GM18909 (cell line): ENCODE results near the gene GPRC5D.

ENCODE experiments used
- ATAC-seq: cut with Tn5 transposase; IDR thresholded peaks from one replicate; pipeline ENCODE4 v1.9.1; 2021; ENCODE audit warnings: mild to moderate bottlenecking; ENCODE audit not compliant: unreplicated experiment, poor library complexity

Gene GPRC5D

GRCh38 chr12:12982331-12982730, 30.4 kb upstream of the GPRC5D start:
- ATAC-seq = no peak

GRCh38 chr12:12979731-12980259, 27.8 kb upstream of the GPRC5D start:
- no peak for ATAC-seq

GRCh38 chr12:12979126-12979525, 27.2 kb upstream of the GPRC5D start:
- no peak for ATAC-seq

- no peak for ATAC-seq
Measured at GRCh38 chr12:12977231-12977630, 25.3 kb upstream of the GPRC5D start.

- ATAC-seq = no peak
Measured at GRCh38 chr12:12976366-12976765, 24.4 kb upstream of the GPRC5D start.

- no peak for ATAC-seq
Measured at GRCh38 chr12:12975322-12976077, 23.5 kb upstream of the GPRC5D start.

- no peak for ATAC-seq
Measured at GRCh38 chr12:12974211-12974610, 22.2 kb upstream of the GPRC5D start.

GRCh38 chr12:12973019-12973418, 21.0 kb upstream of the GPRC5D start:
- no peak for ATAC-seq

- ATAC-seq = no peak
Measured at GRCh38 chr12:12965836-12966235, 13.9 kb upstream of the GPRC5D start.

- no peak for ATAC-seq
Measured at GRCh38 chr12:12964255-12964654, 12.3 kb upstream of the GPRC5D start.

- no peak for ATAC-seq
Measured at GRCh38 chr12:12960639-12961209, 8.8 kb upstream of the GPRC5D start.

GRCh38 chr12:12958886-12959285, 6.9 kb upstream of the GPRC5D start:
- ATAC-seq = no peak

- no peak for ATAC-seq
Measured at GRCh38 chr12:12954878-12955625, 3.1 kb upstream of the GPRC5D start.

- ATAC-seq = no peak
Measured at GRCh38 chr12:12954356-12954755, 2.4 kb upstream of the GPRC5D start.

GRCh38 chr12:12951504-12951903, 466 bp downstream of the GPRC5D start:
- no peak for ATAC-seq

GRCh38 chr12:12947902-12948301, 4.1 kb downstream of the GPRC5D start:
- no peak for ATAC-seq

- ATAC-seq = no peak
Measured at GRCh38 chr12:12946686-12947355, 5.1 kb downstream of the GPRC5D start.

- no peak for ATAC-seq
Measured at GRCh38 chr12:12945591-12945990, 6.4 kb downstream of the GPRC5D start.

GRCh38 chr12:12943586-12944260, 8.2 kb downstream of the GPRC5D start:
- ATAC-seq = no peak
